Activated T-cell treated with anti-CD3 and anti-CD28 coated beads, Interleukin-2, amount 50 U/mL, for 48 hours (primary cell): ENCODE data around the gene KCNMB4.

Experiments used
- DNase-seq, 2 experiments: peaks; one replicate each; pipeline ENCODE4 v3.0.0-alpha.2; 2020

Gene KCNMB4

GRCh38 chr12:70365648-70366518 lies at the start of gene KCNMB4:
TSS of gene KCNMB4 (plus strand) at chr12:70366290. CDS start at chr12:70366735, 445 bp downstream.
- DNase-seq, result peak; percentile 86 to 88

- no peak for DNase-seq
Observed at GRCh38 chr12:70317781-70318180, 48.3 kb upstream of the KCNMB4 start.

- no peak for DNase-seq
Observed at GRCh38 chr12:70319605-70320004, 46.5 kb upstream of the KCNMB4 start.

GRCh38 chr12:70321191-70321590 lies 44.9 kb upstream of the KCNMB4 start:
- DNase-seq, result no peak

- no peak for DNase-seq
Observed at GRCh38 chr12:70327541-70327940, 38.5 kb upstream of the KCNMB4 start.

GRCh38 chr12:70329728-70330127 lies 36.4 kb upstream of the KCNMB4 start:
- DNase-seq, result no peak

- DNase-seq, result no peak
Observed at GRCh38 chr12:70330158-70330557, 35.9 kb upstream of the KCNMB4 start.

GRCh38 chr12:70332236-70332635 lies 33.9 kb upstream of the KCNMB4 start:
- DNase-seq, result no peak

GRCh38 chr12:70334742-70335141 lies 31.3 kb upstream of the KCNMB4 start:
- DNase-seq, result no peak

GRCh38 chr12:70338531-70338930 lies 27.6 kb upstream of the KCNMB4 start:
- DNase-seq, result no peak

GRCh38 chr12:70351076-70351475 lies 15.0 kb upstream of the KCNMB4 start:
- DNase-seq, result no peak

- no peak for DNase-seq
Observed at GRCh38 chr12:70353780-70354660, 12.1 kb upstream of the KCNMB4 start.

GRCh38 chr12:70354787-70355186 lies 11.3 kb upstream of the KCNMB4 start:
- no peak for DNase-seq

GRCh38 chr12:70355972-70356371 lies 10.1 kb upstream of the KCNMB4 start:
- DNase-seq, result no peak

GRCh38 chr12:70359458-70360197 lies 6.5 kb upstream of the KCNMB4 start:
- no peak for DNase-seq

- no peak for DNase-seq
Observed at GRCh38 chr12:70360218-70360617, 5.9 kb upstream of the KCNMB4 start.

GRCh38 chr12:70364695-70365397 lies 1.2 kb upstream of the KCNMB4 start:
- DNase-seq, result no peak

GRCh38 chr12:70365398-70365647 lies 767 bp upstream of the KCNMB4 start:
- DNase-seq, result no peak

GRCh38 chr12:70366581-70367257 lies 629 bp downstream of the KCNMB4 start:
- DNase-seq, result peak; percentile 72 to 74

- DNase-seq, result no peak
Observed at GRCh38 chr12:70367258-70368141, 1.4 kb downstream of the KCNMB4 start.

- DNase-seq, result no peak
Observed at GRCh38 chr12:70372881-70373280, 6.8 kb downstream of the KCNMB4 start.
